SHP77 treated with DMSO at 0.1 percent for 48 hours (cell line): ENCODE measurements around the gene PSMB7.

Experiments
- DNase-seq: peaks from one replicate; lab custom pipeline; 2025; lab: John Stamatoyannopoulos, UW

PSMB7 gene

GRCh38 chr9:124415102-124415851 lies at the start of gene PSMB7:
TSS of gene PSMB7 (minus strand) at chr9:124415442. CDS start at chr9:124415425, 17 bp downstream.
- DNase-seq: peak; percentile 93

GRCh38 chr9:124462739-124463138 lies 47.5 kb upstream of the PSMB7 start:
- no peak for DNase-seq

- no peak for DNase-seq
Observed at GRCh38 chr9:124458441-124458840, 43.2 kb upstream of the PSMB7 start.

GRCh38 chr9:124457887-124458431 lies 42.7 kb upstream of the PSMB7 start:
- no peak for DNase-seq

- DNase-seq: no peak
Observed at GRCh38 chr9:124457079-124457886, 42.0 kb upstream of the PSMB7 start.

GRCh38 chr9:124456341-124457078 lies 41.3 kb upstream of the PSMB7 start:
- no peak for DNase-seq

GRCh38 chr9:124455820-124456219 lies 40.6 kb upstream of the PSMB7 start:
- no peak for DNase-seq

- no peak for DNase-seq
Observed at GRCh38 chr9:124454791-124455443, 39.7 kb upstream of the PSMB7 start.

GRCh38 chr9:124454296-124454695 lies 39.1 kb upstream of the PSMB7 start:
- DNase-seq: no peak

GRCh38 chr9:124453586-124454191 lies 38.4 kb upstream of the PSMB7 start:
- no peak for DNase-seq

GRCh38 chr9:124452841-124453585 lies 37.8 kb upstream of the PSMB7 start:
- DNase-seq: no peak

- no peak for DNase-seq
Observed at GRCh38 chr9:124452326-124452725, 37.1 kb upstream of the PSMB7 start.

GRCh38 chr9:124450931-124451661 lies 35.9 kb upstream of the PSMB7 start:
- DNase-seq: no peak

- no peak for DNase-seq
Observed at GRCh38 chr9:124450241-124450924, 35.1 kb upstream of the PSMB7 start, which contains the start of gene ADGRD2. TSS of gene ADGRD2 (plus strand) at chr9:124450451. CDS start at chr9:124451667, 1,216 bp downstream.

- no peak for DNase-seq
Observed at GRCh38 chr9:124449381-124450151, 34.3 kb upstream of the PSMB7 start.

GRCh38 chr9:124448019-124448418 lies 32.8 kb upstream of the PSMB7 start:
- DNase-seq: no peak

- no peak for DNase-seq
Observed at GRCh38 chr9:124447297-124447661, 32.0 kb upstream of the PSMB7 start.

- DNase-seq: no peak
Observed at GRCh38 chr9:124444166-124444565, 28.9 kb upstream of the PSMB7 start.
